B cell (primary cell): ENCODE data around the gene CCKAR.

Source experiments
- EZH2 ChIP-seq: IDR thresholded peaks from 2 replicates; pipeline ENCODE4 v1.6.1; 2012; ENCODE audit warnings: borderline replicate concordance, low read depth, mild to moderate bottlenecking, moderate library complexity, low read length; ENCODE audit not compliant: insufficient read depth, poor library complexity, severe bottlenecking
- TF ChIP-seq, protein P1 (sequence below): fragments of 200-600 bp; IDR thresholded peaks from one replicate; pipeline ENCODE4 v1.8.0; 2022; ENCODE audit warnings: antibody characterized with exemption, mild to moderate bottlenecking

DNA sequence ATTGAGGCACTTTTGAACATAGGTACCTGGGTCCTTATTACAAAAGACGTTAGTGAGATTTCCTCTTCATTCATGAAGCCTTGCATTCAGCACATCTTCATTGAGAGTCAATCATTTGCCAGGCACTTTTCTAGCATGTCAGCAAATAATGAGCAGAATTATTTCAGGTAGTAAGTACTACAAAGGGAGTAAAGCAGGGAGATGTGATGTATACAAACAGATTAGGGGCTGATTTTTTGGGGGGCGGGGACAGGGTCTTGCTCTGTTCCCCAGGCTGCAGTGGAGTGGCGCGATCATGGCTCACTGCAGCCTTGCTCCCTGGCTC, 638 bp upstream of the CCKAR start:
- TF ChIP-seq EZH2 = no peak
- TF ChIP-seq, protein P1, sequence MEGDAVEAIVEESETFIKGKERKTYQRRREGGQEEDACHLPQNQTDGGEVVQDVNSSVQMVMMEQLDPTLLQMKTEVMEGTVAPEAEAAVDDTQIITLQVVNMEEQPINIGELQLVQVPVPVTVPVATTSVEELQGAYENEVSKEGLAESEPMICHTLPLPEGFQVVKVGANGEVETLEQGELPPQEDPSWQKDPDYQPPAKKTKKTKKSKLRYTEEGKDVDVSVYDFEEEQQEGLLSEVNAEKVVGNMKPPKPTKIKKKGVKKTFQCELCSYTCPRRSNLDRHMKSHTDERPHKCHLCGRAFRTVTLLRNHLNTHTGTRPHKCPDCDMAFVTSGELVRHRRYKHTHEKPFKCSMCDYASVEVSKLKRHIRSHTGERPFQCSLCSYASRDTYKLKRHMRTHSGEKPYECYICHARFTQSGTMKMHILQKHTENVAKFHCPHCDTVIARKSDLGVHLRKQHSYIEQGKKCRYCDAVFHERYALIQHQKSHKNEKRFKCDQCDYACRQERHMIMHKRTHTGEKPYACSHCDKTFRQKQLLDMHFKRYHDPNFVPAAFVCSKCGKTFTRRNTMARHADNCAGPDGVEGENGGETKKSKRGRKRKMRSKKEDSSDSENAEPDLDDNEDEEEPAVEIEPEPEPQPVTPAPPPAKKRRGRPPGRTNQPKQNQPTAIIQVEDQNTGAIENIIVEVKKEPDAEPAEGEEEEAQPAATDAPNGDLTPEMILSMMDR = no peak
